Tongue (tissue), 2 donors: ENCODE data around the gene CCSER1. TPM values are rescaled to one million over a fixed set of nuclear protein-coding genes. Genes with fewer than 3 reads are reported as not detected.
"Not testable (repeated sequence)": the region's sequence is repeated elsewhere in the genome, so short reads cannot be mapped to it uniquely, and the experiment has no call there.

Source experiments
- DNase-seq: peaks from one replicate; pipeline ENCODE4 v3.0.0-alpha.2; 2015
- total RNA-seq: library from RNA; depleted of rRNA; stranded (reverse); fragments of >200 nt; gene quantifications from one replicate; pipeline ENCODE4 v1.2.3, GENCODE V29; 2014

CCSER1 gene
- total RNA-seq, 1 donor from 2014 or later = 19.9 TPM

DNA sequence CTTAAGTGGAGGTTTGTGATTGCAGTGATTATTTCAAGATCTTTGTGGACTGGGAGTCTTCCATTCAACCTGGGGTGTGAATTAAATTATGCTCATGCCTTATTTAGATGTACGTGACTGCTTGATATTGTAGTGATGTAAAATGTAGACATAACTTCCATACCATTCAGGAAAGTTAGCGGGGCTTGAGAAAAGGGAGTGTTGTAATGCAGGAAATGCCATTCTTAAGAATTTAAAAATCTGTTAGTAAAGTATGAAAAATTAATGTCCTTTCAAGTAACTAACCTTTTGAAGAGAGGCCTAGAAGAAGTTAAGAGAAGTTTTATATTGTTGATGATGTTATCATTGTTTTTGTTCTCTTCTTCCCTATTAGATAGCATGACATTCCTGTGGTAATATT is 318.2 kb downstream of the CCSER1 start:
- no peak for DNase-seq

GRCh38 chr4:90449626-90450025 is 322.4 kb downstream of the CCSER1 start:
- DNase-seq = no peak

GRCh38 chr4:90456891-90457290 is 329.7 kb downstream of the CCSER1 start:
- no peak for DNase-seq

GRCh38 chr4:90457817-90458216 is 330.6 kb downstream of the CCSER1 start:
- DNase-seq = no peak

DNA sequence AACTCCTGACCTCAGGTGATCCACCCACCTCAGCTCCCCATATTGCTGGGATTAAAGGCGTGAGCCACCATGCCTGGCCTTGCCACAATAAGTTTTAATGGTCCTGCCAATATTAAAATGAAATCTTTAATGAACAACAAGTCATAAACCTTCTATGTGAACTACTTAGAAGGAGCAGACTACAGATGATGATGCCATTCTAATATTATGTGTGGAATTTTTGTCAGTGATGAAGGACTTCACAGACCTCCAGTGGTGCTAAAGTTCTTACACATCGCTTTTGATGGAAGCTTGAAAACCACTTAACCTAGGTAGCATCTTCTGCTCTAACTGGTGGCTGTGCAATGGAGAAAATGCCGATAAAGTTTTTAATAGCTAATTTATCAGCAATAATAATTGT is 331.4 kb downstream of the CCSER1 start:
- no peak for DNase-seq

DNA sequence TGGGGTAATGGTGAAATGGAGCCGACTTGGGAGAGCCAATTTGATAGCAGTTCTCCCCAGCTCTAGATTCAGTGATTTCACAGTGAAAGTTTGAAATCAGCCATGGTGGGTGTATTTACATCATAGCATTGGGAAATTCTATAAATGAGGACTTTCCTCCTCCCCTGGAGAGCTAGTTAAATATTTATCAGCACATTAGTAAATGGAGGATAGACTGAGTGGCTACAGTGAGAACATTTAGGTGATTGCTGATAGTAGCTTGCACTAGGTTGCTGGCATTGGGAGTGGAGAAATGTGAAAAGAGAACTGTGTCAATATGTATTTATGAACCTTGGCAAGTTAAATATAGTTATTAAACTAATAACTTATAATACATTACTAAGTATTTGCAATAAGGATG is 347.3 kb downstream of the CCSER1 start:
- DNase-seq = no peak

DNA sequence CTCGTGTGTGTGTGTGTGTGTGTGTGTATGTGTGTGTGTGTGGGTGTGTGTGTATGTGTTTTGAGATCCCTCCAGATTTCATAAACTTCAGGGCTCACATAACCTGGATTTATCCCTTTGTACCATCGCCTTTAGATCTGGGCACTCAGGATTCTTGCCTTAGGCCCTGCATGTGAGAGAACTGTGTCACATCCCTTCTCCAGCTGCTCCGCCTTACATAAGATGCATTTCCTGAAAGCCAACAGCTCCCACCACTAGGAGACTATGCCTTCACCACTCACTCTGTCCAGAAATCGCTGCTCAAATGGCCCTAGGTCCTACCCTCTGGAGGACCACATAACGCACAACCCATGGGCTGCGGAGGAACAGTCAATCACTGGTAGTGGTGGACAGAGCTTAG is 348.8 kb downstream of the CCSER1 start:
- no peak for DNase-seq

DNA sequence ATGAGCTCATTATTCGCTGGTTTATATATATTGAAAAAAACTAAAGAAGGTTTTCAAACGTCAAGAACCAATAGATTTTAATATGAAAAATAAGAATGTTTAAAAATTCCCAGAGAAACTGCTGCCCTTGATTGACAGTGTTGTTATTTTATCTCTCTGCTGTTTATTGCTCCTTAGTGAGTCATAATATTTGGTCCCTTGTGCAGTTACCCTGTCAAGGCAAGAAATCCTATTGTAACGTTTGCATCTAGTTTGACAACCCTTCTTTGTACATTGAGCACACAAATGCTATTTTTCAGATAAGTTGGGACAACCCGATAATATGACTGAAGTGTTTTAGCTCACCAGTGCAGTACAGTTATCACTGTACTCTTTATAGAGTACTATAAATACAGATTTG is 349.4 kb downstream of the CCSER1 start:
- DNase-seq = no peak

- not testable (repeated sequence) for DNase-seq
Measured at GRCh38 chr4:90484894-90485293, 357.7 kb downstream of the CCSER1 start.

DNA sequence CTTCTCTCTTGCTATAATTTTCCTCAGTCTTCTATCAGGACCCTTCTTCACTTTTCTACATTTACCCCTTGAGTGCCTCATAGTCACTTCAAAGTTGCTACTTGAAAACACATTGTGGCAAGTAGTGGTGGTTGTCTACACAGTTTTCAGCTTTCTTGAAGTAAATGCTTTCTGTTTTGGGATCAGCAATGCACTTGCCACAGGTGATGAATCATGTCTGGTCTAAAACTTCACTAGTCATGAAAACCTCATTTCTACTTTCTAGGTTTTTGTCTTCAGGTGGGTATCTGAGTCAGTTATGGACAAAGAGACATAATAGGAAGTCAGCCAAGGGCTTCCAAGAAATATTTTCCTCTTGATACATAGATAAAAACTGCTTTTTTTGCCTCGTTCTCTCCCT is 359.2 kb downstream of the CCSER1 start:
- no peak for DNase-seq

- no peak for DNase-seq
Measured at GRCh38 chr4:90495211-90495610, 368.0 kb downstream of the CCSER1 start.

DNA sequence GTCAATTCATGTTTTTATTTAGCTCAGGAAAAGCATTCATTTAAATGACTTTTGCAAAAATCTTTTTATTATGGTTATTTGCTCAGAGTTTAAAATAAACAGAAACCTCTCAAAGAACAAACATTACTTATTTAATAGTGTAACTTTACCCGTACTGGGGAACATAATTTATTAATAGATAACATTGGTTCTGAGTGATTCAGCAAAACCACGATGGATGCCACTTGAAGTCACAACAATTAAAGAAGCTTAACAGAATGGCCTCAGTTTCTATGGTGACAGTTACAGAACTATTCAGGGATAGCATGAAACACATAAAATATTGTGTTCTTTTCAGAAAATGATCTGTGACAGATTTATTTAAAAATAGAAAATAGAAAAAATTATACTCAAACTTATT is 368.7 kb downstream of the CCSER1 start:
- no peak for DNase-seq

DNA sequence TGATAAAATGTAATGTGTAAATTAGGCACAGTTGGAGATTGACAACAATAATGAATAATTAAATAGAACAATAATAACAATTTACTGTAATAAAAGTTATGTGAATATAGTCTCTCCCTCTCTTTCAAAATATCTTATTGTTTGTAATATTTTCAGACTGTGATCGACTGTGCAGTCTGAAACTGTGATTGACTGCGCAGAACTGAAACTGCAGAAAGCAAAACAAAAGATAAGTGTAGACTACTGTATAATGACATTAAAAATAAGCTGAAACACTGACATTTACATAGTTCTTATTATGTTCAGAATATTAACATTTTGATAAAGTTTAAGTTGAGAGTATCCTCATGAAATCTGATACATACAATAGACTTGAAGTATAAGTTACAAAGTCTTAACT is 371.0 kb downstream of the CCSER1 start:
- DNase-seq = no peak

GRCh38 chr4:90503677-90504076 is 376.5 kb downstream of the CCSER1 start:
- no peak for DNase-seq

GRCh38 chr4:90515191-90515590 is 388.0 kb downstream of the CCSER1 start:
- no peak for DNase-seq

- no peak for DNase-seq
Measured at GRCh38 chr4:90528551-90528950, 401.4 kb downstream of the CCSER1 start.

DNA sequence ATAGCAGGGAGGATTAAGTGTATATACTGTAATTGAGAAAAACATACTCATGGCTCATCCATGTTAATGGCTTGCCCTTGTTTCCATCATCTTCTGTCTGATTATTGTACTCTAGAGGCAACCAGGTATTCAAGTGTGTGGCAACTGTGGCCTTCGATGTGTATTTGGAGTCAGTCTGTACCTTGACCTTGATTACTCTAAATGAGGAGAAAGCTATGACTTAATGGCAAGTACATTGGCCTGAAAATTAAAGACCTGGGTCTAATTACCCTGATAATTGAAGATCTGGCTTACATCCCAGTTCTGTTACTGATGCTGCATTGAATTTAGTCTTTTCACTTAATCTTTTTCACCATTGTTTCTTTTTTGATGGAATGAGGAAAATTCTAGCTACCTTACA is 409.2 kb downstream of the CCSER1 start:
- no peak for DNase-seq

GRCh38 chr4:90537491-90537890 is 410.3 kb downstream of the CCSER1 start:
- no peak for DNase-seq

GRCh38 chr4:90540536-90540935 is 413.3 kb downstream of the CCSER1 start:
- DNase-seq = no peak

GRCh38 chr4:90542216-90542615 is 415.0 kb downstream of the CCSER1 start:
- no peak for DNase-seq

- DNase-seq = no peak
Measured at GRCh38 chr4:90543419-90544170, 416.4 kb downstream of the CCSER1 start.

- peak; percentile 3 for DNase-seq
Measured at GRCh38 chr4:90544532-90545045, 417.4 kb downstream of the CCSER1 start.

DNA sequence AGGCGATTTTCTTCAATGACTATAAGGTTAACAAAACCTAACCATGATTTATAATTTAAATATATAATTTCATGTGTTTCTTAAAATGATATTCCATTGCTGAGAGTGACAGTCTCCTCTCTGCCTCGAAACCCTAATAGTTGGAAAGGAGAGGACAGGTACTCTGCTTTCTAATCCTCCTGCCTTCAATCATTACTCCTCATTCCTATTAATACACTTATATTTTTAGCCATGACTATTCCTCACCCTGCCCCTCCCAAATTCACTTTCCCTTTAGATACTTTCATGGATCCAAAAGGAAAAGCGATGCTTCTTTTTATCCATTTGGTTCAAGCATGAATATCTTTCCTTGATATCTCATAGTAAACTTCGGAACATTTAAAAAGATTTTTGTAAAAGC is 418.2 kb downstream of the CCSER1 start:
- DNase-seq = no peak

DNA sequence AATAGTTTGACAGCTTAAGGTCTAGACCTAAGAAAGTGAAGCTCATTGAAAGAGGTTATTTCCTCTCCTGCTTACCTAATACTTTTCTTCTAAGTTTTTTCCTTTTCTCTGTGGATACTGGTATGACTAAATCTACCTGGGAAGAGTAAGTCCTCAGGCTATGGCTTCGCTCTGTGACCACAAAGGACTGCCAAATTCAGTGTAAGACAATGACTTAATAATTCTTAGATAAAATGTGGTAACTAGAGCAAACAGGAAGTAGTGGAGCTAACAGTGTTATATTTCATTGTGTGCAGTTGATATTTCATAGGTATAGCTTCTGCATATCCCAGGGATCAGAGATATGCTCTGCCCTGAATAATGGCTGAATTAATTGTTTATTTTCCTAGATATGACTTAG is 418.9 kb downstream of the CCSER1 start:
- no peak for DNase-seq

GRCh38 chr4:90570615-90571014 is 443.4 kb downstream of the CCSER1 start:
- DNase-seq = no peak
